Occipital lobe (tissue), 3 donors: Measurements from ENCODE around the gene MYD88. TPM values are rescaled to one million over a fixed set of nuclear protein-coding genes. Genes with fewer than 3 reads are reported as not detected.

Experiments
- DNase-seq: peaks from one replicate; lab custom pipeline; 2025; lab: John Stamatoyannopoulos, UW
- small RNA-seq: library from RNA; depleted of rRNA; stranded (forward); fragments of <200 nt; gene quantifications from one replicate; pipeline ENCODE3, GENCODE V24; 2014
- total RNA-seq: library from RNA; depleted of rRNA; stranded (reverse); fragments of >200 nt; gene quantifications from one replicate; pipeline ENCODE4 v1.2.3, GENCODE V29; 2014

MYD88 gene
- total RNA-seq, 1 donor from 2014 or later, result 2.7 TPM

DNA sequence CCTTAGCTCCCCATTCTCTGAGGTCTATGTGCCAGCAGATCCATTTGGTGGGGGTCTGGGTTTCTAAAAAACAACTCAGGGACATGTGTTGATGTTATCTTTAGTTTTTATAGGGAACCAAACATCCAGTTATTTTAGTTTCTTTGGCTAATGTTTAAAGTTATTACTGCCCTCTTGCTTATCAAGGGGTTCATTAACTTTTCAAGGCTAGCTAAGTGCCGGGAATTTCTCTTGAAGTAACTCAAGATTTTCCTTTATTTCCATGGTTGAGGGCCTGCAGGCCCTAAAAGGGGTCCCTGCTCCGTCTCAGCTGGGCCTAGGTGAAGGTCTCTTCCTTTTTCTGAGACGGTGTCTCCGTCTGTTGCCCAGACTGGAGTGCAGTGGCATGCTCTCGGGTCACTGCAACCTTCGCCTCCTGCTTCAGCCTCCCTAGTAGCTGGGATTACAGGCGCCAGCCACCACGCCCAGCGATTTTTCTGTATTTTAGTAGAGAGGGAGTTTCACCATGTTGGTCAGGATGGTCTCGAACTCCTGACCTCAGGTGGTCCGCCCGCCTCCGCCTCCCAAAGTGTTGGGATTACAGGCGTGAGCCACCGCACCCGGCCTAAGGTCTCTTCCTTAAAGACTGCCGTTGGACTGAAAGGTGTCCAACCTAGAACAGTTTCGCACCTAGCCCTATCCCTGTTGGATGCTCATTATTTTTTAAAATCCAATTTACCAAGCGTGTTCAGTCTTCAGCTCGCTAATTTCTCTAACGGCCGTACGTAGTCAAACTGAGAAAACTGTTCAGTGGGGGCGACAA lies 25.6 kb downstream of the MYD88 start:
- DNase-seq, result no peak

DNA sequence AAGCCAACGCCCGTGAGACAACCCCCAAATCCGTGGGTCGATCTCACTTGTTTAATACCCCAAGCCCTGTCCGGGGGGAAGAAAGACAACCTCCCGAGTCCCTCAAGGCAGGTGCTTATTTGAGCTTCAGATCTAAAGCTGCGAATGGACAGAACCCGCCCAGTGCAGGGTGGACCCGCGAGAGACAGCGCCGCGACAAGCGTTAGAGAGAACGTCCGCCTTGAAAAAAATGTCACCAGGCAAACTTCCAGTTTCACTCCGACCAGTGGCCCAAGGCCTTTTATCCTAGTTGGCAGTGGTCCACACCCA lies 26.1 kb downstream of the MYD88 start:
- no peak for DNase-seq

DNA sequence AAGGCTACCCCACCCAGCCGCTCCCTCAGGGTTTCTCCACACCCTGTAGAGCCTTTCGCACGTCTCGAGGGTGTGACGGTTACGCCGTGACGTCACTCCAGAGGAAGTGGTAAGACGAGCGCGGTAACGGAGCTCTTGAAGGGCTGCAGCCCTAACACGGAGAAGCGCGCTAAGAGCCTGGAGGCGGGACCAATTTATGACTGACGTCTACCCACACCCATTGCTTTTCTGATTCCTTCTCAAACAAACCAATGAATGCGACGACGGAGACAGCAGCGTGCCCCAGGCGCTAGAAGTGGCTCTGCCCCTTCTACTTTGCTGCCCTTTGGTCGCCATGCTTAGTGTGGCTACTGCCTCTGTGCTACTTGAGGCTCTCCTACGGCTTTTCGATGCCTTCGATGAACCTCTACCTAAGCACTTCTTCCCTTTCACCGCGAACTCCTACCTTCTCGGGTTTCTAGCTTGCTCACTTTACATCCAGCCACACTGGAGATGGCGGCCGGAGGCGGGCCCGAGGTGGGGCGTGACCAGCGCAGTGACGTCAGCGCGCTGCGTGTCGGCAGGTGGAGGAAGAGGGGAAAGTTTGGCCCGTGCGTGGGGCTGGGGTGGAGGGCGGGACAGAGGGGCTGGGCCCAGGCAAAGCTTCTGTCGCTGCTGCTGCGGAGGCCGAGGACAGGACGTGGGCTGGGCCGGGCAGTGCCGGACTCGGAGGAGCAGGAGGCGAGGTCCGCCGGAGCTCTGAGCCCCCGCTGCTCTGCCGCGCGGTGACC lies 26.7 kb downstream of the MYD88 start, which contains the start of gene OXSR1:
Gene OXSR1 (plus strand): TSS at position 586 of the 770 bp plus-strand sequence. CDS start 340 bp downstream, outside the sequence.
- peak; percentile 97 for DNase-seq

DNA sequence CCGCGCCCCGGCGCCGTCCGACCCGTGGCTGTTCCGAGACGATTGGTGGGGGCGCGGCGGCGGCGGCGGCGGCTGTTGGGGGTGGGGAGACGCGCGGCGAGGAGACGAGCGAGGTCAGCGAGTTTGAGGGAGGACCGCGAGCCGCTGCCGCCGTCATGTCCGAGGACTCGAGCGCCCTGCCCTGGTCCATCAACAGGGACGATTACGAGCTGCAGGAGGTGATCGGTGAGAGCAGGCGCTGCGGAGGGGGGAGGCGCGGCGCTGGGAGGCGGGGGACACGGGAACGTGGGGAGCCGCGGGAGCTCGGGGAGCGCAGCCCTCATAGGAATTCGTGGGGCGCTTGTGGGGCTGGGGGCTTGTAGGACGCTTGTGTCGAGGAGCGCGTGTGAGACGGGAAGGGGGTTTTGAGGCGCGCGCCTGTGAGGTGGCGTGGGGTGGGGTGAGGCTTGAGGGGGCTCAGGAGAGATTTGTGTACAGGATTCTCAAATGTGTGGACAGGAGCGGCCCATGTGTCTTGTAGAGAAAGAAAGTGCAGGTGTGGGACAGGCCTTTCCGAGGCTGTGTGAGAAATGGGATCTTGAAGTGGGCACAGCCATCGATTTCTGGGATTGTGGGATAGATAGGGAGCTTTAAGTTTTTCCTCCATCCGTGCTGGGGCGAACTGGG lies 27.4 kb downstream of the MYD88 start:
- peak; percentile 40 for DNase-seq

DNA sequence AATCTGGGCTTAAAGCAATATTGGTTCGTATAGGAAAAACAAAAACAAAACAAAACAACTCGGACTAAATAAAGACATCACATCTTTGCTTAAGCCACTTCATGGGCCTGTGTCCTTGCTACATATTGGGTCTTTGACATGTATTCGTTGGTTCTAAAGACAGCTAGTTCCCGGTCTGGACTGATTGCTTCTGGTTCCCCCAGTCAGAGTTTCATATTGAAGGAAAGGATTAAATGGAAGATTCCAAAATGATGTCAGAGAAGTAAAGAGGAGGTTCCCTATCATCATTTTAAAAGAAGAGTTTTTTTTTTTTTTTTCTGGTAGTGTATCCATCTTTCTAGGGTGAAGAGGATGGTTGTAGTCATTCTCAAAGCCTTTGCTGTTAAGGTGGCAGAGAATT lies 29.1 kb downstream of the MYD88 start:
- DNase-seq, result no peak

DNA sequence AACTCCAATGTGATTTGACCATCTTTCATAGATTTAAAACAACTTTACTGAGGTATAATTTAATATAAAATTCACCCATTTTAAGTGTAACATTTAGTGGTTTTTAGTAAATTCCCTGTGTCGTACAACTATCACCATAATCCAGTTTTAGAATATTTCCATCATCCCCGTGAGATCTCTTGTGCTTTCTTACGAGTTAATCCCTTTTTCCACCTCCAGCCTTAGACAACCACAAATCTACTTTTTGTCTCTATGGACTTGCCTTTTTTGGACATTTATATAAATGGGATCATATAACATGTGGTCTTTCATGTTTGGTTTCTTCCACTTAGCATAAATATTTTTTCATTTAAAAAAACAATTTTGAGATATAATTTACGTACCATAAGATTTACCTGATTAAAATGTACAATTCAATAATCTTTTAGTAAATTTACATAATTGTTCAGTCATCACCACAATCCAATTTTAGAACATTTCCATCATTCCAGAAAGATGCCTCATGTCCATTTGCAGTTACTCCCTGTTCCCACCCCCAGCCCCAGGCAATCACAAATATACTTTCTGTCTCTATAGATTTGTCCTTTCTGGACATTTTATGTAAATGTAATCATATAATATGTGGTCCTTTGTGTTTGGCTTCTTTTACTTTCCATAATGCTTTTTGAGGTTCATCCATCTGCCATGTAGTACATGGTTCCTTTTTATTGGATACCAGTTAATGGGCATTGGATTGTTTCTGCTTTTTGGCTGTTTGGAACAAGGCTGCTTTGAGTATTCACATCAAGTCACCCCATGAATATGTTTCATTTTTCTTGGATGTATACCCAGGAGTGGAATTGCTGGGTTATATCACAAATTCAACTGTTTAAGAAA lies 29.9 kb downstream of the MYD88 start:
- DNase-seq, result no peak

DNA sequence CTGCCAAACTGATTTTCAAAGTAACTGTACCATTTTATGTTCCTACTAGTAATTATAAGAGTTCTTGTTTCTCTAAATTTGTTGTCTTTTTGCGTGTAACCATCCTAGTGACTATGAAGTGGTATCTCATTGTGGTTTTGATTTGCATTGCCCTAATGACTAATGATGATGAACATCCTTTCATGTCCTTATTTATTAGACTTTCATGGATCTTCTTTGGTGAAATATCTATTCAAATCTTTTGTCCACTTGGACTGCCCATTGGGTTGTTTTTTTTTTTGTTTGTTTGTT lies 30.5 kb downstream of the MYD88 start:
- no peak for DNase-seq

DNA sequence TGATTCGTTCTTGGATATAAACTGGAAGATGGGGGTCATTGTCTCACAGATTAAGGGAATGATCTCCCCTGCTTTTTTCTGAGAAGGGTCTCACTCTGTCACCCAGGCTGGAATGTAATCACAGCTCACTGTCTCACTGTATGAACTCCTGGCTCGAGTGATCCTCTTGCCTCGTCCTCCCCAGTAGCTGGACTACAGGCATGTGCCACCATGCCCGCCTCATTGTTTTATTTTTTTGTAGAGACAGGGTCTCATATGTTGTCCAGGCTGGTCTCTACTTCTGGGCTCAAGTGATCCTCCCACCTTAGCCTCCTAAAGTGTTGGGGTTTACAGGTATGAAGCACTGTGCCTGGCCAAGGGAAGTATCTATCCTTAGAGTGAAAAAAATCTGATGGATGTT lies 32.3 kb downstream of the MYD88 start:
- no peak for DNase-seq

DNA sequence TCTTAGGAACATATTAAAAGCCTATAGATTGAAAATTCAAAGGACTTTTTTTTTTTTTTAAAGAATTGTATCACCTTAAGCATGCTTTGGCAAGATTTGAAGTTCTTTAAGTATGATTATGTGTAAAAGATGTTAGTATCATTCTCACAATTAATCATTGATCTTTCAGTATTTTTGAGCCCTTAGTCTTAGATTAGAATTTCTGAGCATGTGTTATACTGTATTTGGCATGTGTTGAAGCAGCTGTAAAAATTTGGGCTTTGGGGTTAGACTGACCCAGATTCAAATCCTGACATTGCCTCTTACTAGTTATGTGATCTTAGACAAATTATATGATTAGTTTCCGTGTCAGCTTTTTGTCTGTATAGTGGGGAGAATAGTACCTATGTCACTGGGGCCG lies 33.2 kb downstream of the MYD88 start:
- DNase-seq, result no peak

DNA sequence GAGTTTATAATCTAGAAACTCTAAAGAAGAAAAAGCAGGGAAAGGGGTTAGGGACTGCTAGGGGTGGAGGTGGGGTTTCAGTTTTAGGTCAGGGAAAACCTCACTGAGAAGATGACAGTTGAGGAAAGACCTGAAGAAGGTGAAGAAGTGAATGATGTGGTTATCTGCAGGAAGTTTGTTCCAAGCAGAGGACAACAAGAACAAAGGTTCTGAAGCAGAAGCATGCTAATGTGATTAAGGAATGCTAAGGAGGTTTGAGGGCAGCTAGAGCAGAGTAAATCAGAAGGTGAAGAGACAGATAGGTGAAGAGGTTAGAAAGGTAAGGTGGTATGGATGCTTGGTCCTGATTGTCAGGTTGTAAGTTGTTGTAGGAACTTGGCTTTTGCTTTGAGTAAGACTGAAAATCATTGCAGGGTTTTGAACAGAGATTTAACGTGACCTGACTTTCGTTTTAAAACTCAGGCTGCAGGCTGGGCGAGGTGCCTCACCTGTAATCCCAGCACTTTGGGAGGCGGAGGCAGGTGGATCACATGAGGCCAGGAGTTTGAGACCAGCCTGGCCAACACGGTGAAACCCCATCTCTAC lies 35.5 kb downstream of the MYD88 start:
- DNase-seq, result no peak

DNA sequence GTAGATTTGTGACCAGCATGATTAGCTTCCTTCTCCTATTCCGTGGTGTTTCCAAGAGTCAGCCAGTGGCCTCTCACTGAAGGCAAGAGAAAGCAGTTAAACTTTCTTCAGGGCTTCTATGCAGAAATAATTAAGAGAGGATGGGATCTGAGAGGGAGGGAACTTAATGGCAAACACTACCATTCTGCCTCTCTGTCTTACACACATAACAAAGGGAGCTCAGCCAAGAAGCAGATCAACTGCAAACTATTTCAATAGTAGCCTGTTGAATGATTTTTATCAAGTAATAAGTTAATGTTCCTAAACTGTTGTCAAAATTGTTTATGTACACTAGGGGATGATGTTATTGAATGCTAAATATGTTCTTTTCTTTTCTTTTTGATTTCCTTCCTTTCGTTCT lies 38.7 kb downstream of the MYD88 start:
- no peak for DNase-seq

DNA sequence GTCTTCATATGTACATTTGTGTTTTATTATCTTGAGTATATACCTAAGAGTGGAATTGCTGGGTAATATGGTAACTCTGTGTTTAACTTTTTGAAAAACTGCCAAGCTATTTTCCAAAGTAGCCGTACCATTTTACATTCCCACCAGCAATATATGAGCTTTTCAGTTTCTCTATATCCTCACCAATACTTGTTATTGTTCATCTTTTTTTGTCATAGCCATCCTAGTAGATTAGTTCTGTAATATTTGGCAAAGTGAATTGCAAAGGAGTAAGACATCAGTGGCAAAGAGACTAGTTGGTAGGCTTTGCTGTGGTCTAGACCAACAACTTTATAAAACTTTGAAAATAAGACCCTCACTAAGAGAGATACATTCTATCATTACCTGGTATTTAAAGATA lies 48.3 kb downstream of the MYD88 start:
- no peak for DNase-seq

DNA sequence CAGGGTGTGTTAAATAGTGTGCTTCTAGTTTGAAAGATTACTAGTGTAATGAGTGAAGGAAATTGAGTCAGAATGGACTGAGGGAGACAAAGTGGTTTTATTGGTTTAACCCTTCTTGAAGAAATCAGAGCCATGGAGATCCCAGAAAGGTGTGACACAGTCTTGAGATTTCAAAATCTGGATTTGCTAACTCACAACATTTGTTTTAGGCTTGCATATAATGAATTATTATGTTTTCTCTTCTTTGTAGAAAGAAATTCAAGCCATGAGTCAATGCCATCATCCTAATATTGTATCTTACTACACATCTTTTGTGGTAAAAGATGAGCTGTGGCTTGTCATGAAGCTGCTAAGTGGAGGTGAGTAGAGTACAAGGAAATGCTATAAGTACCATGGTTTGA lies 52.0 kb downstream of the MYD88 start:
- no peak for DNase-seq

Small RNA genes lying within 50 kb of the gene (small RNA-seq; reads per million reads assigned to genes)
- not detected for gene RF00019

Other genes with a start within 250 kb of the MYD88 start
- gene VILL, start 147.9 kb upstream of the MYD88 start, total RNA-seq, result 13.6 TPM
- gene PLCD1, start 109.0 kb upstream of the MYD88 start, total RNA-seq, result 4.4 TPM
- gene DLEC1, start 99.5 kb upstream of the MYD88 start, total RNA-seq, result 0.78 TPM
- 26.2 TPM for gene ACAA1, start 1.5 kb upstream of the MYD88 start, total RNA-seq
- 54.9 TPM for gene OXSR1, start 26.9 kb downstream of the MYD88 start, total RNA-seq
- gene SLC22A13, start 127.2 kb downstream of the MYD88 start, total RNA-seq, result 0.94 TPM
- gene SLC22A14, start 143.6 kb downstream of the MYD88 start, total RNA-seq, result 0.31 TPM
- gene XYLB, start 208.1 kb downstream of the MYD88 start, total RNA-seq, result 7.3 TPM